H9 (cell line): ENCODE results near the gene IRF6. TPM values are rescaled to one million over a fixed set of nuclear protein-coding genes. Genes with fewer than 3 reads are reported as not detected.

ENCODE experiments used
- DNase-seq: peaks from one replicate; pipeline ENCODE4 v3.0.0-alpha.2; 2017
- H2AFZ ChIP-seq: one replicate; pipeline ENCODE4 v1.6.1; 2013; ENCODE audit warnings: mild to moderate bottlenecking, low read length, control low read depth, moderate library complexity
- H2AK5ac ChIP-seq: 2 replicates; pipeline ENCODE4 v1.6.1; 2013; ENCODE audit warnings: low read length, control low read depth, mixed read lengths; ENCODE audit not compliant: insufficient read length
- H2BK120ac ChIP-seq: one replicate; pipeline ENCODE4 v1.6.1; 2013; ENCODE audit warnings: low read depth, mild to moderate bottlenecking, low read length, control low read depth, inconsistent platforms; ENCODE audit not compliant: poor library complexity, severe bottlenecking
- H2BK12ac ChIP-seq: 2 replicates; pipeline ENCODE4 v1.6.1; 2013; ENCODE audit warnings: low read length, control low read depth, mixed read lengths, low read depth; ENCODE audit not compliant: insufficient read length
- H2BK15ac ChIP-seq: 2 replicates; pipeline ENCODE4 v1.6.1; 2013; ENCODE audit warnings: low read depth, low read length, control low read depth
- H2BK20ac ChIP-seq: one replicate; pipeline ENCODE4 v1.6.1; 2013; ENCODE audit warnings: low read depth, mild to moderate bottlenecking, low read length, control low read depth, inconsistent platforms; ENCODE audit not compliant: poor library complexity, severe bottlenecking
- H2BK5ac ChIP-seq: 2 replicates; pipeline ENCODE4 v1.6.1; 2013; ENCODE audit warnings: low read length, control low read depth, mixed read lengths; ENCODE audit not compliant: insufficient read length
- H3K14ac ChIP-seq: 2 replicates; pipeline ENCODE4 v1.6.1; 2013; ENCODE audit warnings: low read length, control low read depth; ENCODE audit not compliant: insufficient read depth
- H3K18ac ChIP-seq: 2 replicates; pipeline ENCODE4 v1.6.1; 2013; ENCODE audit warnings: low read depth, mild to moderate bottlenecking, mixed read lengths, low read length, control low read depth; ENCODE audit not compliant: insufficient read length
- H3K23ac ChIP-seq: 2 replicates; pipeline ENCODE4 v1.6.1; 2013; ENCODE audit warnings: low read length, control low read depth, mixed read lengths, low read depth; ENCODE audit not compliant: insufficient read length
- H3K23me2 ChIP-seq: 2 replicates; pipeline ENCODE4 v1.6.1; 2013; ENCODE audit warnings: low read depth, mild to moderate bottlenecking, mixed read lengths, low read length, control low read depth; ENCODE audit not compliant: insufficient read length, poor library complexity, severe bottlenecking
- H3K27ac ChIP-seq: 2 replicates; pipeline ENCODE4 v1.5.1; 2013; ENCODE audit warnings: low read length, control low read depth, mixed read lengths, low read depth; ENCODE audit not compliant: insufficient read length
- H3K27me3 ChIP-seq: 2 replicates; pipeline ENCODE4 v1.6.1; 2013; ENCODE audit warnings: low read length, control low read depth, inconsistent platforms; ENCODE audit not compliant: insufficient read depth
- H3K4ac ChIP-seq: 2 replicates; pipeline ENCODE4 v1.6.1; 2013; ENCODE audit warnings: low read depth, mild to moderate bottlenecking, control low read depth, inconsistent platforms, low read length, moderate library complexity
- H3K4me1 ChIP-seq: 2 replicates; pipeline ENCODE4 v1.6.1; 2013; ENCODE audit warnings: low read length, control low read depth, inconsistent platforms; ENCODE audit not compliant: insufficient read depth
- H3K4me2 ChIP-seq: 2 replicates; pipeline ENCODE4 v1.6.1; 2013; ENCODE audit warnings: low read length, control low read depth, mixed read lengths; ENCODE audit not compliant: insufficient read length, insufficient read depth
- H3K56ac ChIP-seq: 2 replicates; pipeline ENCODE4 v1.6.1; 2013; ENCODE audit warnings: low read depth, mild to moderate bottlenecking, mixed read lengths, low read length, control low read depth; ENCODE audit not compliant: insufficient read length
- H3K79me1 ChIP-seq: 2 replicates; pipeline ENCODE4 v1.6.1; 2013; ENCODE audit warnings: low read depth, mild to moderate bottlenecking, moderate library complexity, low read length, control low read depth, inconsistent platforms; ENCODE audit not compliant: insufficient read depth, poor library complexity, severe bottlenecking
- H3K79me2 ChIP-seq: 2 replicates; pipeline ENCODE4 v1.6.1; 2013; ENCODE audit warnings: low read length, control low read depth, inconsistent platforms; ENCODE audit not compliant: insufficient read depth
- H3K9ac ChIP-seq: 2 replicates; pipeline ENCODE4 v1.6.1; 2013; ENCODE audit warnings: low read length, control low read depth, mixed read lengths; ENCODE audit not compliant: insufficient read length; ENCODE audit errors: extremely low read depth
- H3K9me3 ChIP-seq: one replicate; pipeline ENCODE4 v1.6.1; 2013; ENCODE audit warnings: low read depth, low read length, inconsistent platforms; ENCODE audit not compliant: control insufficient read depth
- H3T11ph ChIP-seq: one replicate; pipeline ENCODE4 v1.6.1; 2013; ENCODE audit warnings: mild to moderate bottlenecking, low read length, control low read depth, inconsistent platforms
- H4K20me1 ChIP-seq: one replicate; pipeline ENCODE4 v1.6.1; 2013; ENCODE audit not compliant: control insufficient read depth, insufficient read length, insufficient read depth
- H4K5ac ChIP-seq: 2 replicates; pipeline ENCODE4 v1.6.1; 2013; ENCODE audit warnings: low read depth, mild to moderate bottlenecking, mixed read lengths, low read length, control low read depth; ENCODE audit not compliant: insufficient read length
- H4K8ac ChIP-seq: replicated peaks from 2 replicates; pipeline ENCODE4 v1.6.1; 2013; ENCODE audit warnings: low read length, control low read depth, mixed read lengths, low read depth; ENCODE audit not compliant: insufficient read length
- H4K91ac ChIP-seq: 2 replicates; pipeline ENCODE4 v1.6.1; 2013; ENCODE audit warnings: low read depth, mild to moderate bottlenecking, moderate library complexity, mixed read lengths, low read length, control low read depth; ENCODE audit not compliant: insufficient read length
- H3K27ac Mint-ChIP-seq, 3 experiments: 2 replicates in 2 of 3; 3 replicates in 1 of 3; pipeline ENCODE4 v1.8.0; 2020 to 2021; ENCODE audit warnings: mixed read lengths in 3 of 3, mild to moderate bottlenecking in 1 of 3, moderate library complexity in 1 of 3
- H3K27me3 Mint-ChIP-seq: 2 replicates; pipeline ENCODE4 v1.8.0; 2021; ENCODE audit warnings: low read depth, mild to moderate bottlenecking, moderate library complexity, mixed read lengths
- H3K36me3 Mint-ChIP-seq, 3 experiments: 2 replicates in 2 of 3; 3 replicates in 1 of 3; pipeline ENCODE4 v1.8.0; 2020 to 2021; ENCODE audit warnings: low read depth in 3 of 3, mixed read lengths in 3 of 3; ENCODE audit not compliant: insufficient read depth in 1 of 3
- H3K4me1 Mint-ChIP-seq, 2 experiments: 2 replicates each; pipeline ENCODE4 v1.8.0; 2020; ENCODE audit warnings: mixed read lengths in 2 of 2
- H3K4me3 Mint-ChIP-seq, 2 experiments: 2 replicates in 1 of 2; 3 replicates in 1 of 2; pipeline ENCODE4 v1.8.0; 2020 to 2021; ENCODE audit warnings: mild to moderate bottlenecking in 2 of 2, mixed read lengths in 2 of 2, moderate library complexity in 1 of 2
- H3K9me3 Mint-ChIP-seq, 2 experiments: 2 replicates in 1 of 2; 3 replicates in 1 of 2; pipeline ENCODE4 v1.8.0; 2020; ENCODE audit warnings: mild to moderate bottlenecking in 2 of 2, mixed read lengths in 2 of 2, moderate library complexity in 1 of 2
- WGBS: extraction: QIAGEN DNeasy Blood & Tissue Kit; methylation state at CpG from one replicate; pipeline ENCODE4 v1.1.7; 2013; ENCODE audit warnings: missing lambda C conversion rate, low lambda C conversion rate, mixed read lengths; ENCODE audit not compliant: insufficient read length; ENCODE audit errors: extremely low coverage; 5-methylcytosine and 5-hydroxymethylcytosine counted together
- total RNA-seq: library from RNA; stranded (reverse); gene quantifications from 2 replicates; pipeline ENCODE4 v1.2.1, GENCODE V29; 2021
- TF ChIP-seq, protein P1 (sequence below): fragments of 200-600 bp; sonication (generic); conservative IDR thresholded peaks from 3 replicates; pipeline ENCODE4 v1.8.0; 2021; ENCODE audit warnings: antibody characterized with exemption, mild to moderate bottlenecking

IRF6 gene
- total RNA-seq, 1 experiment from 2014 or later = 7.1 TPM

DNA sequence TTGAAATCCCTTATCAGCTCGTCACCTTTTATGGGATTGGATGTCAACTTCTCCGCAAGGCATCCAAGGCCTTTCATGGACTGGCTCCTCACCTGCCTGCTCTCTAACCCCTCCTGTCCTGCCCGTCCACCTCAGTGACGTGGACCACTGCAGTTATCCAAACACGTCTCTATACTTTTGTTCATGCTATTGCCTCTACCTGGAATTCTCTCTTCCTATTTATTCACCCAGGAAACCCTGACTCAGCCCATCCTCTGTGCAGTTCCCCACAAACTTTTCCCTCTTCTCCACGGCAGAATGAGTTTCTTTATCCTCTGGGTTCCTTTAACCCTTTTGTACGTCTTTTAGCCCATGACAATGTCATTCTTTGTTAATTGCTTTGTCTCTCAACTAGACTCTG, 16.8 kb upstream of the IRF6 start:
- Histone ChIP-seq H4K8ac (no peak overlapping the region), H3K23ac (no peak overlapping the region), H3K27me3 (no peaks in the 10 kb centered on the region; the same call in 1 of the 2 replicates), H4K91ac (no peak overlapping the region), H3K23me2 (no peaks in the 10 kb centered on the region), H2AK5ac (no peak overlapping the region), H3T11ph (no peak overlapping the region), H3K4ac (no peak overlapping the region), H2BK120ac (no peak overlapping the region), H2AFZ (no peak overlapping the region), H4K20me1 (no peaks in the 10 kb centered on the region), H3K27ac (no peak overlapping the region), H2BK12ac (no peak overlapping the region), H3K56ac (no peak overlapping the region), H3K79me1 (no peaks in the 10 kb centered on the region), H3K9me3 (no peaks in the 10 kb centered on the region), H4K5ac (no peak overlapping the region), H3K18ac (no peak overlapping the region), H3K4me2 (no peak overlapping the region), H3K14ac (no peak overlapping the region), H3K79me2 (no peaks in the 10 kb centered on the region), H3K9ac (no peak overlapping the region), H2BK15ac (no peak overlapping the region), H3K4me1 (no peaks in the 10 kb centered on the region), H2BK20ac (no peak overlapping the region), H2BK5ac (no peak overlapping the region)
- Mint-ChIP-seq H3K4me3 (no peak overlapping the region; a peak in 1 of 5 replicates), H3K27me3 (peaks cover 31% of the 10 kb centered on the region), H3K36me3 (no peaks in the 10 kb centered on the region), H3K9me3 (peaks cover 0 to 3% of the 10 kb centered on the region in 2 experiments; a peak in 1 of 5 replicates), H3K27ac (no peak overlapping the region; a peak in 1 of 7 replicates), H3K4me1 (peaks cover 7 to 11% of the 10 kb centered on the region in 2 experiments)
- DNase-seq = no peak
- TF ChIP-seq, protein P1, sequence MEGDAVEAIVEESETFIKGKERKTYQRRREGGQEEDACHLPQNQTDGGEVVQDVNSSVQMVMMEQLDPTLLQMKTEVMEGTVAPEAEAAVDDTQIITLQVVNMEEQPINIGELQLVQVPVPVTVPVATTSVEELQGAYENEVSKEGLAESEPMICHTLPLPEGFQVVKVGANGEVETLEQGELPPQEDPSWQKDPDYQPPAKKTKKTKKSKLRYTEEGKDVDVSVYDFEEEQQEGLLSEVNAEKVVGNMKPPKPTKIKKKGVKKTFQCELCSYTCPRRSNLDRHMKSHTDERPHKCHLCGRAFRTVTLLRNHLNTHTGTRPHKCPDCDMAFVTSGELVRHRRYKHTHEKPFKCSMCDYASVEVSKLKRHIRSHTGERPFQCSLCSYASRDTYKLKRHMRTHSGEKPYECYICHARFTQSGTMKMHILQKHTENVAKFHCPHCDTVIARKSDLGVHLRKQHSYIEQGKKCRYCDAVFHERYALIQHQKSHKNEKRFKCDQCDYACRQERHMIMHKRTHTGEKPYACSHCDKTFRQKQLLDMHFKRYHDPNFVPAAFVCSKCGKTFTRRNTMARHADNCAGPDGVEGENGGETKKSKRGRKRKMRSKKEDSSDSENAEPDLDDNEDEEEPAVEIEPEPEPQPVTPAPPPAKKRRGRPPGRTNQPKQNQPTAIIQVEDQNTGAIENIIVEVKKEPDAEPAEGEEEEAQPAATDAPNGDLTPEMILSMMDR = no peak
- WGBS = no CpG with 5 or more reads among the region's 7 CpGs
